H1 (cell line): ENCODE data around the gene CDKL4. TPM values are rescaled to one million over a fixed set of nuclear protein-coding genes. Genes with fewer than 3 reads are reported as not detected.

Source experiments
- ASH2L ChIP-seq: fragments of 200-600, 300-600 bp; sonication (generic); IDR thresholded peaks from one replicate; pipeline ENCODE4 v1.7.1; 2017; ENCODE audit warnings: low read length
- CHD7 ChIP-seq: fragments of 300-600 bp; sonication (generic); IDR thresholded peaks from 2 replicates; pipeline ENCODE4 v1.7.1; 2012; ENCODE audit warnings: low read length, moderate library complexity, mild to moderate bottlenecking, inconsistent platforms; ENCODE audit not compliant: insufficient replicate concordance
- JUN ChIP-seq: IDR thresholded peaks from 2 replicates; pipeline ENCODE4 v1.6.1; 2011; ENCODE audit warnings: low read depth, mild to moderate bottlenecking, improper control_type of control experiment, low read length
- POLR2AphosphoS5 ChIP-seq: IDR thresholded peaks from 2 replicates; pipeline ENCODE4 v1.6.1; 2011; ENCODE audit warnings: low read depth, low read length
- SIX5 ChIP-seq: IDR thresholded peaks from 2 replicates; pipeline ENCODE4 v1.6.1; 2011; ENCODE audit warnings: mild to moderate bottlenecking, low read depth, low read length
- SUZ12 ChIP-seq: fragments of 200-600 bp; sonication (generic); IDR thresholded peaks from 2 replicates; pipeline ENCODE4 v1.6.1; 2012; ENCODE audit warnings: mild to moderate bottlenecking, inconsistent platforms, low read length, moderate library complexity, mixed read lengths
- polyA plus RNA-seq, 7 experiments: library from polyadenylated mRNA; depleted of rRNA in 3 of 7; stranded (reverse) in 5 of 7; unstranded in 2 of 7; fragments of >200 nt in 5 of 7; fragments of 200-250 nt in 2 of 7; gene quantifications; 1 replicate in 5 of 7; 2 replicates in 1 of 7; 4 replicates in 1 of 7; pipeline versions ENCODE4 v1.2.1 to v1.2.3, GENCODE V29; 2011 to 2013; ENCODE audit warnings: missing spikeins in 2 of 7, mixed read lengths in 2 of 7
- total RNA-seq: library from RNA; stranded (reverse); fragmentation: NEBNext Ultra II Directional; extraction: Animal tissue kit (Norgen Biotek cat#: 25700); gene quantifications from 2 replicates; pipeline ENCODE4 v1.2.1, GENCODE V29; 2021

CDKL4 gene
- total and polyA plus RNA-seq, 2 of the 8 experiments (the other 6 are each of a cell fraction or from before 2014, with no cell fraction given), result not detected

DNA sequence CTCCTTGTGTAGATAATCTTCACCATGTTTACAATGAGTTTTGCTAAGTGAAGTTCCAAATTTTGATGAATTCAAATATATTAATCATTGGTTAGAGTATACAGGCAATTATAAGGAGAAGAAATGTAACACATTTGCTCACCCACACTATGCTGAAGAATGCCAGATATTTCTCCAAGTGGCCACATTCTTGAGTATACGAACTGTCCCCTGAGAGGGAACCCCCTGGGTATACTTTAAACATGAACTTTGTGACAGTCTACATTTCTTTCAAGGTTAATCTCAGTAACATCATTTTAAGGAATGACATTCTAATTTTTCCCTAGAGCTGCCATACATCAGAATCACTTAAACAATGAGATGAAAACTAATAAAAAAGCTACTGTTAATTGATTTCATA lies 39.8 kb upstream of the CDKL4 start (continued):
- TF ChIP-seq CHD7 (no peak), SUZ12 (no peak), SIX5 (no peak), POLR2AphosphoS5 (no peak), ASH2L (no peak), JUN (no peak)
